Measurements from ENCODE around the gene ZBTB8OS.

The ZBTB8OS gene

DNA sequence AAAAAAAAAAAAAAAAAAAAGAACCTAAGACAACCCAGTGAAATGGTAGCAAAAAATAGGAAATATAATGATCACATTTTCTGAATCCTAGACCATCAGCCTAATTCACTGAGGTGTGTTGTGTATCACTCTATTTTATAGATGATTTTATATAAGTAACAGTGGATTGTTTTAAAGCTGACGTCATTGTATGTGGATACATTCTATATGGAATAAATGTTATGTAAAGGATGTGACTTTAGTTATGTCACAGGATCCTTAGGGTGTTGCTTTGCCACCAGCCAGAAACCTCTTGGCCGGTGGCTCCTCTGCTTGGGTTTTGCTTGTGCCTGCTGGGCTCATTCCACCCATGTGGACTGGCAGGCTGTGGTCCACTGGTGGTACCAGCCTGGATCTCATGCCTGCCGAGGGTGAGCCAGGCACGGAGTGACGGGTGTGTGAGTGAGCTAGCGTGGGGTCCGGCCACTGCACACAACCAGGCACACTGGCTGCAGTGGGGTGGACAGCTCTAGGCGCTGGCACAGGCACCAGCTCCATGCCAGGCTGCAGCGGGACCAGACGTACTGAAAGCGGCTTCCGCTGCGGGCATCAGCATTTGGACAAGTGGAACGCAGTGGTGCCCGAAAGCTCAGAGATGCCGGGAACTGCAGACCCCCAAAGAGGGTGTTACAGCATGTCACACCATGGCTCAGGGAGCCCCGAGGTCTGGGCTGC lies 44.5 kb downstream of the ZBTB8OS start:
- DNase-seq (ENCODE audit: extremely low spot score): no peak
- ChIA-PET CTCF (no interaction called here), POLR2A (no interaction called here)
- no peak for TF ChIP-seq FOXK2 (IDR thresholded peaks at IDR 0.05)
- TF ChIP-seq SUZ12 (IDR thresholded peaks at IDR 0.05): no peak
- TF ChIP-seq ZNF384 (IDR thresholded peaks at IDR 0.05): no peak
- no peak for TF ChIP-seq ELF4 (IDR thresholded peaks at IDR 0.05)
- TF ChIP-seq, protein P1, sequence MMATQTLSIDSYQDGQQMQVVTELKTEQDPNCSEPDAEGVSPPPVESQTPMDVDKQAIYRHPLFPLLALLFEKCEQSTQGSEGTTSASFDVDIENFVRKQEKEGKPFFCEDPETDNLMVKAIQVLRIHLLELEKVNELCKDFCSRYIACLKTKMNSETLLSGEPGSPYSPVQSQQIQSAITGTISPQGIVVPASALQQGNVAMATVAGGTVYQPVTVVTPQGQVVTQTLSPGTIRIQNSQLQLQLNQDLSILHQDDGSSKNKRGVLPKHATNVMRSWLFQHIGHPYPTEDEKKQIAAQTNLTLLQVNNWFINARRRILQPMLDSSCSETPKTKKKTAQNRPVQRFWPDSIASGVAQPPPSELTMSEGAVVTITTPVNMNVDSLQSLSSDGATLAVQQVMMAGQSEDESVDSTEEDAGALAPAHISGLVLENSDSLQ (IDR thresholded peaks at IDR 0.05): no peak
- no peak for TF ChIP-seq ARNT (IDR thresholded peaks at IDR 0.05)
- TF ChIP-seq TARDBP (IDR thresholded peaks at IDR 0.05): no peak
- TF ChIP-seq LEF1 (IDR thresholded peaks at IDR 0.05; ENCODE audit: borderline replicate concordance): no peak
- TF ChIP-seq L3MBTL2 (conservative IDR thresholded peaks at IDR 0.05): no peak
- TF ChIP-seq FOXM1 (IDR thresholded peaks at IDR 0.05; ENCODE audit: borderline replicate concordance): no peak

DNA sequence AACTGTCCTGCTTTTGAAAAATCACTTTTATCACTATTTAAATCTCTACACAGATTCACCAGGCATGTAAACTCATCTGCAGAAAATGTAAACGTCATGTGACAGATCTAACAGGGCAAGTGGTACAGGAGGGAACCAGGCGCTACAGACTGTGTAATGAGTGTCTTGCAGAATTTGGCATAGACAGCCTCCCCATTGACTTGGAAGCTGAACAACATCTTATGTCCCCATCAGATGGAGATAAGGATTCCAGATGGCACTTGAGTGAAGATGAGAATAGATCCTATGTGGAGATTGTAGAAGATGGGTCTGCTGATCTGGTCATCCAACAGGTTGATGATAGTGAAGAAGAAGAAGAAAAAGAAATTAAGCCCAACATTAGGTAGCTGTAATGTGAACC lies 50.3 kb downstream of the ZBTB8OS start:
- POLR2A ChIA-PET: no interaction called here
- DNase-seq (ENCODE audit: extremely low spot score): no peak
- no peak for TF ChIP-seq TARDBP (IDR thresholded peaks at IDR 0.05)
- TF ChIP-seq L3MBTL2 (conservative IDR thresholded peaks at IDR 0.05): no peak
- TF ChIP-seq FOXK2 (IDR thresholded peaks at IDR 0.05): no peak
- TF ChIP-seq, protein P1 (IDR thresholded peaks at IDR 0.05): no peak
- no peak for TF ChIP-seq ELF4 (IDR thresholded peaks at IDR 0.05)
- no peak for TF ChIP-seq BHLHE40 (IDR thresholded peaks at IDR 0.05; ENCODE audit: borderline replicate concordance)
- TF ChIP-seq FOXM1 (IDR thresholded peaks at IDR 0.05; ENCODE audit: borderline replicate concordance): no peak
- TF ChIP-seq HDGF (IDR thresholded peaks at IDR 0.05; ENCODE audit: borderline replicate concordance): no peak
- TF ChIP-seq ARNT (IDR thresholded peaks at IDR 0.05): no peak
- TF ChIP-seq LEF1 (IDR thresholded peaks at IDR 0.05; ENCODE audit: borderline replicate concordance): no peak
- TF ChIP-seq SUZ12 (IDR thresholded peaks at IDR 0.05): no peak
- no peak for TF ChIP-seq FOXA1 (IDR thresholded peaks at IDR 0.05)
- no peak for TF ChIP-seq CTBP1 (IDR thresholded peaks at IDR 0.05; ENCODE audit: borderline replicate concordance)
- TF ChIP-seq NFRKB (IDR thresholded peaks at IDR 0.05): no peak
- TF ChIP-seq SP1 (IDR thresholded peaks at IDR 0.05): no peak
- TF ChIP-seq ZNF384 (IDR thresholded peaks at IDR 0.05): no peak
- CTCF ChIA-PET: interaction anchor here (0.6 kb wide), 1 partner anchor 8 kb away, joined by 4 read pairs; no protein-coding TSS in a partner anchor

DNA sequence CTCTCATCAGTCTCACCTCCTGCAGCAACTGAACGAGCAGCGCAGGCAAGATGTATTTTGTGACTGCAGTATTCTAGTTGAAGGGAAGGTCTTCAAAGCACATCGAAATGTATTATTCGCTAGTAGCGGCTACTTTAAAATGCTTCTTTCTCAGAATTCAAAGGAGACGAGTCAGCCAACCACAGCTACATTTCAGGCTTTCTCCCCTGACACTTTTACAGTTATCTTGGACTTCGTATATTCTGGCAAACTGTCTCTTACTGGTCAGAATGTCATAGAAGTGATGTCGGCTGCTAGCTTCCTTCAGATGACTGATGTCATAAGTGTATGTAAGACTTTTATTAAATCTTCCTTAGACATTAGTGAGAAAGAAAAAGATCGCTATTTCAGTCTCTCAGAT lies 57.4 kb downstream of the ZBTB8OS start:
- CTCF ChIA-PET: no interaction called here
- no peak for DNase-seq (ENCODE audit: extremely low spot score)
- POLR2A ChIA-PET: no interaction called here
- TF ChIP-seq ELF4 (IDR thresholded peaks at IDR 0.05) (no peak), LEF1 (IDR thresholded peaks at IDR 0.05; ENCODE audit: borderline replicate concordance) (no peak), ZNF384 (IDR thresholded peaks at IDR 0.05) (no peak)

DNA sequence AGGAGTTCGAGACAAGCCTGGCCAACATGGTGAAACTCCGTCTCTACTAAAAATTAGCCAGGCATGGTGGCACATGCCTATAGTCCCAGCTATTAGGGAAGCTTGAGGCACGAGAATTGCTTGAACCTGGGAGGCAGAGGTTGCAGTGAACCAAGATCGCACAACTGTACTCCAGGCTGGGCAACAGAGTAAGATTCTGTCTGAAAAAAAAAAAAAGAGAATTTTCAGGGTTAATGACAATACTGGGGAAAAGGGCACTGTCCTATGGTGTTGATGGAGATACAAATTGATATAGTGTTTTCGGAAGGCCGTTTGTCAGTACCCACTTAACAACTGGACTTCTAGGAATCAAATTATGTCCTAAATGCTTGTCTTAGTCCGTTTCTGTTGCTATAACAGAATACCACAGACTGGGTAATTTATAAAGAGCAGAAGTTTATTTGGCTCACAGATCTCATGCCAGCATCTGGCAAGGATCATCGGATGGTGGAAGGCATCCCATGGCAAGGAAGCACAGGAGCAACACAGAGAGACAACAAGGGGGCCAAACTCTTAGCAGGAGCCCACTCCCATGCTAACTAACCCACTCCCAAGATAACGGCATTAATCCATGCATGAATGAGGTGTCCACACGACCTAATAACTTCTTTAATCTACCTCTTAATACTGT lies 69.9 kb downstream of the ZBTB8OS start:
- POLR2A ChIA-PET: no interaction called here
- DNase-seq (ENCODE audit: extremely low spot score): no peak
- TF ChIP-seq ARNT (IDR thresholded peaks at IDR 0.05) (no peak), HDGF (IDR thresholded peaks at IDR 0.05; ENCODE audit: borderline replicate concordance) (no peak), SP1 (IDR thresholded peaks at IDR 0.05) (no peak), LEF1 (IDR thresholded peaks at IDR 0.05; ENCODE audit: borderline replicate concordance) (no peak), SUZ12 (IDR thresholded peaks at IDR 0.05) (no peak), L3MBTL2 (conservative IDR thresholded peaks at IDR 0.05) (no peak), FOXA1 (IDR thresholded peaks at IDR 0.05) (no peak), TARDBP (IDR thresholded peaks at IDR 0.05) (no peak), NFRKB (IDR thresholded peaks at IDR 0.05) (no peak), ELF4 (IDR thresholded peaks at IDR 0.05) (no peak), CTBP1 (IDR thresholded peaks at IDR 0.05; ENCODE audit: borderline replicate concordance) (no peak), BHLHE40 (IDR thresholded peaks at IDR 0.05; ENCODE audit: borderline replicate concordance) (no peak), FOXK2 (IDR thresholded peaks at IDR 0.05) (no peak), ZNF384 (IDR thresholded peaks at IDR 0.05) (no peak), FOXM1 (IDR thresholded peaks at IDR 0.05; ENCODE audit: borderline replicate concordance) (no peak)
- TF ChIP-seq, protein P1 (IDR thresholded peaks at IDR 0.05): no peak
- CTCF ChIA-PET: no interaction called here

Measured in HEK293T (cell line).